HepG2 (cell line): ENCODE results near the gene BPIFB2. TPM values are rescaled to one million over a fixed set of nuclear protein-coding genes. Genes with fewer than 3 reads are reported as not detected.

Experiments
- ASH2L ChIP-seq: fragments of 300-600, 200-600 bp; sonication (generic); IDR thresholded peaks from 2 replicates; pipeline ENCODE4 v1.7.0; 2017; ENCODE audit warnings: low read depth, mild to moderate bottlenecking, moderate library complexity, mixed read lengths, low read length; ENCODE audit not compliant: insufficient read length
- FIP1L1 ChIP-seq: fragments of 200-400 bp; formaldehyde crosslinking; IDR thresholded peaks from 2 replicates; pipeline ENCODE4 v1.6.1; 2018; ENCODE audit warnings: low read depth, mild to moderate bottlenecking, low read length, moderate library complexity, borderline replicate concordance; ENCODE audit not compliant: insufficient read depth
- FOSL1 ChIP-seq: sonication (generic); formaldehyde crosslinking; IDR thresholded peaks from 2 replicates; pipeline ENCODE4 v1.9.0; 2021; ENCODE audit warnings: missing genetic modification reagents, borderline replicate concordance
- FOXK2 ChIP-seq: fragments of 450-650 bp; IDR thresholded peaks from 2 replicates; pipeline ENCODE4 v1.6.1; 2016
- GATA4 ChIP-seq: sonication (generic); IDR thresholded peaks from 2 replicates; pipeline ENCODE4 v1.6.1; 2016; ENCODE audit warnings: antibody characterized with exemption, low read depth, borderline replicate concordance
- GZF1 ChIP-seq: sonication (generic); formaldehyde crosslinking; IDR thresholded peaks from 2 replicates; pipeline ENCODE4 v1.5.1; 2020; ENCODE audit warnings: mild to moderate bottlenecking, missing genetic modification reagents
- HIC2 ChIP-seq: sonication (generic); formaldehyde crosslinking; IDR thresholded peaks from 2 replicates; pipeline ENCODE4 v1.9.0; 2022; ENCODE audit warnings: low read depth, missing genetic modification reagents
- KAT7 ChIP-seq: IDR thresholded peaks from 2 replicates; pipeline ENCODE4 v1.6.1; 2018; ENCODE audit warnings: borderline replicate concordance, missing compliant biosample characterization
- MNT ChIP-seq: fragments of 450-650 bp; IDR thresholded peaks from 2 replicates; pipeline ENCODE4 v1.6.1; 2016
- MTF2 ChIP-seq: sonication (generic); formaldehyde crosslinking; IDR thresholded peaks from 2 replicates; pipeline ENCODE4 v1.5.0; 2020; ENCODE audit warnings: missing genetic modification reagents, borderline replicate concordance
- NCOR1 ChIP-seq: fragments of 200-600 bp; sonication (generic); IDR thresholded peaks from 2 replicates; pipeline ENCODE4 v1.7.0; 2017; ENCODE audit warnings: antibody characterized with exemption, low read length, borderline replicate concordance
- NRL ChIP-seq: sonication (generic); formaldehyde crosslinking; IDR thresholded peaks from 2 replicates; pipeline ENCODE4 v1.5.0; 2020; ENCODE audit warnings: missing genetic modification reagents, mild to moderate bottlenecking, moderate library complexity, borderline replicate concordance
- SAFB2 ChIP-seq: sonication (generic); formaldehyde crosslinking; IDR thresholded peaks from 2 replicates; pipeline ENCODE4 v1.5.1; 2020; ENCODE audit warnings: missing genetic modification reagents, low read depth, mild to moderate bottlenecking, borderline replicate concordance
- TCF7 ChIP-seq: sonication (generic); IDR thresholded peaks from 2 replicates; pipeline ENCODE4 v1.6.1; 2016; ENCODE audit warnings: antibody characterized with exemption, low read depth
- YEATS4 ChIP-seq: sonication (generic); formaldehyde crosslinking; IDR thresholded peaks from 2 replicates; pipeline ENCODE4 v1.4.0; 2020; ENCODE audit warnings: missing genetic modification reagents, borderline replicate concordance
- ZNF143 ChIP-seq: sonication (generic); formaldehyde crosslinking; IDR thresholded peaks from 2 replicates; pipeline ENCODE4 v1.4.0; 2020; ENCODE audit warnings: missing genetic modification reagents
- ZNF572 ChIP-seq: sonication (generic); formaldehyde crosslinking; IDR thresholded peaks from 2 replicates; pipeline ENCODE4 v1.5.1; 2020; ENCODE audit warnings: mild to moderate bottlenecking, missing genetic modification reagents
- ZNF609 ChIP-seq: sonication (generic); formaldehyde crosslinking; IDR thresholded peaks from 2 replicates; pipeline ENCODE4 v1.4.0; 2020; ENCODE audit warnings: mild to moderate bottlenecking, missing genetic modification reagents, borderline replicate concordance
- ZNF737 ChIP-seq: sonication (generic); formaldehyde crosslinking; IDR thresholded peaks from 2 replicates; pipeline ENCODE4 v1.5.0; 2020; ENCODE audit warnings: missing genetic modification reagents, mild to moderate bottlenecking, borderline replicate concordance
- ZNF766 ChIP-seq: sonication (generic); formaldehyde crosslinking; IDR thresholded peaks from 2 replicates; pipeline ENCODE4 v1.5.0; 2020; ENCODE audit warnings: missing genetic modification reagents, borderline replicate concordance
- polyA plus RNA-seq, 8 experiments: library from polyadenylated mRNA; depleted of rRNA in 3 of 8; stranded (reverse) in 7 of 8; unstranded in 1 of 8; fragments of >200 nt; fragmentation: Illumina TruSeq in 4 of 8; extraction: Trizol in 4 of 8; gene quantifications; 2 replicates each; pipeline versions ENCODE4 v1.2.1 to v1.2.3, GENCODE V29; 2011 to 2016; ENCODE audit warnings: low read depth in 4 of 8, missing spikeins in 1 of 8, mixed read lengths in 1 of 8; ENCODE audit not compliant: insufficient read depth in 1 of 8
- total RNA-seq, 5 experiments: library from RNA; depleted of rRNA; stranded (reverse); fragments of >200 nt; fragmentation: Illumina TruSeq; extraction: Trizol; gene quantifications; 2 replicates each; pipeline ENCODE4 v1.2.3, GENCODE V29; 2016; ENCODE audit warnings: low read depth in 1 of 5

Gene BPIFB2
- total and polyA plus RNA-seq, 2 of the 13 experiments (the other 11 are each of a cell fraction or from before 2014, with no cell fraction given): 54.5 to 902 TPM

GRCh38 chr20:33005908-33006775 is 1.4 kb upstream of the BPIFB2 start (continued):
- TF ChIP-seq ZNF609 (CRISPR knock-in tag) (peak; percentile 98), MTF2 (peak; percentile 39), MNT (no peak), GZF1 (CRISPR knock-in tag) (no peak), ZNF143 (CRISPR knock-in tag) (0 out of 2 replicates have a peak, but pooled peaks have one; percentile 19), ZNF766 (CRISPR knock-in tag) (peak; percentile 67; the same call in 1 of the 2 replicates), ZNF737 (CRISPR knock-in tag) (no peak), GATA4 (peak; percentile 54; the same call in 1 of the 2 replicates), SAFB2 (CRISPR knock-in tag) (peak; percentile 60), NRL (CRISPR knock-in tag) (peak; percentile 95), FOSL1 (CRISPR knock-in tag) (no peak), HIC2 (CRISPR knock-in tag) (peak; percentile 94), ASH2L (peak; percentile 43), ZNF572 (CRISPR knock-in tag) (no peak), FOXK2 (no peak), KAT7 (CRISPR knock-in tag) (peak; percentile 90), FIP1L1 (no peak), YEATS4 (CRISPR knock-in tag) (peak; percentile 83; the same call in 1 of the 2 replicates), TCF7 (peak; percentile 85), NCOR1 (peak; percentile 28; the same call in 1 of the 2 replicates)
